T-helper 9 cell (primary cell): Measurements from ENCODE around the gene LPP.

ENCODE experiments used
- DNase-seq: peaks from one replicate; pipeline ENCODE4 v3.0.0-alpha.2; 2020

Gene LPP

GRCh38 chr3:188778091-188778852 lies 624.3 kb downstream of the LPP start:
- DNase-seq, result no peak

- DNase-seq, result no peak
Measured at GRCh38 chr3:188779281-188779980, 625.5 kb downstream of the LPP start.

GRCh38 chr3:188780193-188781147 lies 626.5 kb downstream of the LPP start:
- no peak for DNase-seq

- DNase-seq, result no peak
Measured at GRCh38 chr3:188782613-188783124, 628.7 kb downstream of the LPP start.

DNA sequence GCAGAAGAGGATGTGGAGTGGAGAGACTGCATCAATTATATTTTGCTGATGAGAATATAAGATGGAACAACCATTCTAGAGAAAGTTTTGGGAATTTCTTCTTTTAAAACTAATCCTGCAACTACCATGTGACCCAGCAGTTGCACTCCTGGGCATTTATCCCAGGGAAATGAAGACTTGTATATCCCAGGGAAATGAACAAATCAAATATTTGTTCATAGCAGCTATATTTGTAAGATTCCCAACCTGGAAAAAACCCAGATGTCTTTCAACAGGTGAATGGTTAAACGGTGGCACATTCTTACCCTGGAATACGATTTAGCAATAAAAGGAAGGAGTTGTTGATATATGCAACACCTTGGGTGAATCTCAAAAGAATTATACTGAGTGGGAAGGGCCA lies 632.5 kb downstream of the LPP start:
- DNase-seq, result no peak

DNA sequence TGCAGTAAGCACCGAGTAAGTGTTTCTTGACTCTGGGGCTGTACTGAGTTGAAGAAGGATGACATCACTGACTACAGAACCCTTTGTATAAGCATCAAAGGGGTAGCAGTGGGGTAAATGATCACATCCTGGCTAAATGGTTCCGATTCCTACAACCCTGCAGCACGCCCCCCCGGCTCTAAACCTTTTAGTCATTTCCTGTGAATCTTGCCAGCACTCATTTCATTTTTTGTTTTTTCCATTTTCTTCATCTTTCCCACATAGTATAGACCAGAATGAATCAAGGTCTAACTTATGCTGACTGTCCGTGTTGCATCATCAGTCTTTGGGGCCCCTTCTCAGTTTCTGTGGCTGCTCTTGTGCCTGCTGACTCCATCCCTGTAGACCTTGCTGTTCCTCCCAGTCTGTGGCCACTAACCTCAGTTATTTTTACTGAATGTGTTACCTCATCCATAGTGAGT lies 634.7 kb downstream of the LPP start:
- peak; percentile 1 for DNase-seq

DNA sequence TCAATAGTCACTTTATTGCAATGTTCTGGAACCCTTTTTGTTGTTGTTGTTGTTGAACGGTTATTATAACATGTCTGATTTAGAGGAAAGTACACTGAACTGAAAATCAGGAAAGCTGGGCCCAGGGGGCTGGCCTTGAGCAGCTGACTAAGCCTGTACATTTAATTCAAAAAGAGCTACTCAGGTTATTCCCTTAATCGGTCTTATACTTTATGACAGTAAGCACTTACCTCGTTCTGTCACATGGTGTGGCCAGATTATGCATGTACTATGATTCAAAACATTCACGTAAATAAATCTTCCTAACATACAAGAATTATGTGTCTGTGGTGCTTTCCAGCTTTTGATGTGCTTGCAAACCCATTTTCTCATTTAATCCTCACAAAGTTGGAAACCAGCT lies 635.3 kb downstream of the LPP start:
- no peak for DNase-seq

DNA sequence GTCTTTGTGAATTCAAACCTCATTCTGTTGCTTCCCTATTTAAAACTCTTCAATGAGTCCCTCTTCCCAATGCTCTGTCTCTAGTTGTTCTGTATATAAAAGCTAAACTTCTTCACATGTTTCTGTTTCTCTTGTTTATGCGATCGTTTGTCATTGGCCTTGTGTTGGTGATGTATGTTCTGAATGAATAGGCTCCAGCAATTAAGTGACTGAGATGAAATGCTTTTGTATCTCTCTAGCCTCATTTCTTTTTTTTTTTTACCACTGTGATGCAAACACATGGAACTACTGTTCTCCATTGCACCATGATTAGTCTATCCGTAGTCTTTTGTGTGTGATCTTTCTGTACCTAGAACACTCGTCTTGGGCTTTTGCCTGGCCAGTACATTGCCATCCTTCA lies 637.4 kb downstream of the LPP start:
- DNase-seq, result no peak

- no peak for DNase-seq
Measured at GRCh38 chr3:188792793-188793192, 638.8 kb downstream of the LPP start.

GRCh38 chr3:188796122-188796631 lies 642.2 kb downstream of the LPP start:
- DNase-seq, result no peak

- no peak for DNase-seq
Measured at GRCh38 chr3:188797045-188797444, 643.1 kb downstream of the LPP start.

GRCh38 chr3:188798556-188799145 lies 644.7 kb downstream of the LPP start:
- DNase-seq, result no peak

DNA sequence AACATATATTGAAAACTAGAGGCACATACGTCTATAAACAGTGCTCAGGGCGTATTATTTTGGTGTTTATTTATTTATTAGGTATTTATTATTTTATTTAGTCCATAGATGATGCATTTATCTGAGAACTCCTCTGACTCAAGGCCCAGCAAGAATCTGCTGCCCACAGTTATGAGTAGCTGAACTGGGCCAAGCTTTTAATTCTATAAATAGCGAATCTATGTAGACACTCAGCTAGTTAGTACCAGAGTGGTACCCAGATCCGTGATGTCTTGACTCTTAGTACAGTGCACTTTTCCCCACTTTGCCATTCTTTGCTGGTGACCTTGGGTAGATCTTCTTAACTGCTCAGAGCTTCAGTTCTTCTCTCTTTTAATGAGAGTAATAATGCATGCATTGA lies 647.4 kb downstream of the LPP start:
- no peak for DNase-seq

GRCh38 chr3:188802645-188803044 lies 648.7 kb downstream of the LPP start:
- DNase-seq, result no peak

DNA sequence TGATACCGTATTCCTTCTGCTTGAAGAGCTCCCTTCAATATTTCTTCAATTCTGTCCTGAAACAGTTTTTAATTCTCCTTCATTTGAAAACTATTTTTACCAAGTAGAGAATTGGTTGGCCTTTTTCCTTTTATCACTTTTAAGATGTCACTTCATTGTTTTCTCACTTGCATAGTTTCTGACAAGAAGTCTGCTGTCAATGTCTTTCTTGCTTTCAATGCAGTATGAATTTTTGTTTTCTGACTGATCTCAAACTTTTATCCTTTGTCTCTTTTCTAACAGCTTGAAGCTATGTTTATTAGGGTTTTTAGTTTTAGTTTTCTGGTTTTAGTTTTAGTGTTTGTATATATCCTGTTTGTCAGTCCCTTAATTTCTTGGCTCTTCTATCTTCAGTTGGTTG lies 653.0 kb downstream of the LPP start:
- DNase-seq, result no peak

DNA sequence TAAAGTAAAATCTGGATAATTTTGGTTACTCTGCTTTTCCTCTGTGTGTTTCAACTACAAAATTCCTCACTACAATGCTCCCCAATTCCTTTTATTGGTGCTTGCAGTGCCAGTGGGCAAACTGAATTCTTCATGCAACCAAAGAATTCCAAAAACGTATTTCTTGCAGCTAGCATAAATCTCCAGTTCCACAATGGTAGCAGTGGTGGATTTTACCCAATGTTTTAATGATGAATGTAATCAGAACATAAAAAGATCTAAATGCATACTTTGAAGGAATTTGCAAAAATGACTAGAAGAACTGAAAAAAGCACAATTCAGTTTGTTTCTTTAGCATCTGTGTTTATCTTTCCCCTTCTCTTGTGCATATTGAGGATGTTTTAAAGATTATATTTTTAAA lies 658.2 kb downstream of the LPP start:
- DNase-seq, result no peak

GRCh38 chr3:188814581-188814980 lies 660.6 kb downstream of the LPP start:
- no peak for DNase-seq

DNA sequence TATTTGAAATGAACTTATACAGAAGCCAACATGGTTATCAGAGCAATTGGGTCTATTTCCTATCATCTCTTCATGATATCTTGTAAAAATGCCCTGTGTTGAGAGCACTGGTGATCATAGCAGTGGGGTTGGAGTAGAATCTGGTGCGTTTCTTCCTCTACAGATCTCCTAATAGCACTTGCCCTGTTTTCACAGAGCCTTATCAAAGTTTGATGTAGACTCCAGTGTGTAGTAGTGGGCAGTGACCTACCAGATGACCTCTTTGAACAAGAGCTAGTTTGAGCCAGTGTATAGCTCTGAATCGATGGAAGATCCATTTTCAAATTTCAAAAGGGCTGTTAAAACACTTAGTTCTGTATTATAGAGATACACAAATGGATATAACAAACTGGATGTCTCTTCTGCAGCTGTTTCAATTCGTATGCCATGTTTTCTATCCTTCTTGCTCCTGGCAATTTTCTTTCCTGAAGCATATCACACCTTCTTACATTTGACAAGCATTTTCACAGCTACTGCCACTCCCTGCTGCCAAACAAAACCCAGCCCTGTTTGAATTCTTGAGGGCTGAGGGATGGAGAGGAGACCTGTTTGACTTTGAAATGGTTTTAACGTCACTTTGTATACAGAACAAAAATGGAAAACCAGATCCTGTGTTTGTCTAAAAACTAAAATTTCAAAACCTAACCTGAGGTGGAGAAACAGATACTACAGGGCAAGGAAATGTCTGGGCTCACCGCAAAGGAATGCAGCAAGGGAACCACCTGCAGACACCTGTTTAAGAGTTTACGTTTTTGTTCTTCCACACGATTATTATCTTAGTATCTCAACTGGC lies 663.4 kb downstream of the LPP start:
- DNase-seq, result no peak

GRCh38 chr3:188817935-188818269 lies 663.9 kb downstream of the LPP start:
- DNase-seq, result no peak

- no peak for DNase-seq
Measured at GRCh38 chr3:188818282-188818681, 664.3 kb downstream of the LPP start.

- DNase-seq, result no peak
Measured at GRCh38 chr3:188819939-188820338, 666.0 kb downstream of the LPP start.

- DNase-seq, result no peak
Measured at GRCh38 chr3:188822004-188822403, 668.0 kb downstream of the LPP start.
